ENCODE measurements around the gene HNRNPLL.
A peak's percentile ranks its signal among the peaks of the same experiment; 100 is the strongest.
"Not testable (repeated sequence)": the region's sequence is repeated elsewhere in the genome, so short reads cannot be mapped to it uniquely, and the experiment has no call there.

Gene HNRNPLL

GRCh38 chr2:38602732-38603401 lies at the start of gene HNRNPLL:
Gene HNRNPLL (minus strand): TSS chr2:38602928. CDS start chr2:38602626, 302 bp downstream.
- peak; percentile 92 for DNase-seq (ENCODE audit: low read depth)

- DNase-seq (ENCODE audit: low read depth): no peak
These were observed 48.0 kb upstream of the HNRNPLL start for GRCh38 chr2:38650717-38651116.

GRCh38 chr2:38650012-38650411 lies 47.3 kb upstream of the HNRNPLL start:
- no peak for DNase-seq (ENCODE audit: low read depth)

- DNase-seq (ENCODE audit: low read depth): no peak
These were observed 46.5 kb upstream of the HNRNPLL start for GRCh38 chr2:38649176-38649728.

GRCh38 chr2:38648107-38648761 lies 45.5 kb upstream of the HNRNPLL start:
- DNase-seq (ENCODE audit: low read depth): no peak

- not testable (repeated sequence) for DNase-seq (ENCODE audit: low read depth)
These were observed 41.2 kb upstream of the HNRNPLL start for GRCh38 chr2:38643683-38644511.

GRCh38 chr2:38643021-38643671 lies 40.4 kb upstream of the HNRNPLL start:
- DNase-seq (ENCODE audit: low read depth): no peak

- not testable (repeated sequence) for DNase-seq (ENCODE audit: low read depth)
These were observed 39.8 kb upstream of the HNRNPLL start for GRCh38 chr2:38642373-38643017.

- DNase-seq (ENCODE audit: low read depth): no peak
These were observed 33.3 kb upstream of the HNRNPLL start for GRCh38 chr2:38636069-38636468.

GRCh38 chr2:38635139-38635538 lies 32.4 kb upstream of the HNRNPLL start:
- no peak for DNase-seq (ENCODE audit: low read depth)

GRCh38 chr2:38634684-38635083 lies 32.0 kb upstream of the HNRNPLL start:
- no peak for DNase-seq (ENCODE audit: low read depth)

GRCh38 chr2:38633895-38634294 lies 31.2 kb upstream of the HNRNPLL start:
- DNase-seq (ENCODE audit: low read depth): no peak

GRCh38 chr2:38632980-38633379 lies 30.3 kb upstream of the HNRNPLL start:
- no peak for DNase-seq (ENCODE audit: low read depth)

- no peak for DNase-seq (ENCODE audit: low read depth)
These were observed 29.2 kb upstream of the HNRNPLL start for GRCh38 chr2:38631976-38632375.

GRCh38 chr2:38629684-38630083 lies 27.0 kb upstream of the HNRNPLL start:
- DNase-seq (ENCODE audit: low read depth): no peak

- no peak for DNase-seq (ENCODE audit: low read depth)
These were observed 24.7 kb upstream of the HNRNPLL start for GRCh38 chr2:38627391-38627790.

GRCh38 chr2:38626326-38627035 lies 23.8 kb upstream of the HNRNPLL start:
- no peak for DNase-seq (ENCODE audit: low read depth)

- no peak for DNase-seq (ENCODE audit: low read depth)
These were observed 19.5 kb upstream of the HNRNPLL start for GRCh38 chr2:38622210-38622609.

GRCh38 chr2:38621018-38621417 lies 18.3 kb upstream of the HNRNPLL start:
- no peak for DNase-seq (ENCODE audit: low read depth)

- DNase-seq (ENCODE audit: low read depth): no peak
These were observed 17.7 kb upstream of the HNRNPLL start for GRCh38 chr2:38620282-38620977.

Data from stimulated activated CD8-positive, alpha-beta memory T cell treated with anti-CD3 and anti-CD28 coated beads, Interleukin-7, amount 100 ng/mL, for 24 hours (primary cell).